ENCODE measurements around the gene LIM2.

DNA sequence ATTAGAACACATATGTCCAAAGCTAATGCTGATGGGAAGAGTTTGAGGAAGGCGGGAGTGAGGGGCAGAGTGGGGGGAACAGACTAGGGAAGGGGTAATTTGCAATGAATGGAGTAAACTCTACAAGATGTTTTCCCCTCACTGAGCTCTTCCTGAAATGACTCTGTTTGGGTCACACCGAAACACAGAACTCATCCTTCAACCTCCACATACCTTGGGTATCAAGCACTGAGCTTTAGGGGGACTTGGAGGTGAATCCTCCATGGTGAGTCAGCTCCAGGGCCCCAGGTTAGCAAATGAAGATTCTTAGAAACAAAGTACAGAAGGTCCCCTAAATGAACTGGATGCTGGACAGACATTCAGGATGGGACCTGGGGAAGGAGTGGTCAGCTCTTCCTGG, 30.9 kb upstream of the LIM2 start:
- TF ChIP-seq, protein P1, sequence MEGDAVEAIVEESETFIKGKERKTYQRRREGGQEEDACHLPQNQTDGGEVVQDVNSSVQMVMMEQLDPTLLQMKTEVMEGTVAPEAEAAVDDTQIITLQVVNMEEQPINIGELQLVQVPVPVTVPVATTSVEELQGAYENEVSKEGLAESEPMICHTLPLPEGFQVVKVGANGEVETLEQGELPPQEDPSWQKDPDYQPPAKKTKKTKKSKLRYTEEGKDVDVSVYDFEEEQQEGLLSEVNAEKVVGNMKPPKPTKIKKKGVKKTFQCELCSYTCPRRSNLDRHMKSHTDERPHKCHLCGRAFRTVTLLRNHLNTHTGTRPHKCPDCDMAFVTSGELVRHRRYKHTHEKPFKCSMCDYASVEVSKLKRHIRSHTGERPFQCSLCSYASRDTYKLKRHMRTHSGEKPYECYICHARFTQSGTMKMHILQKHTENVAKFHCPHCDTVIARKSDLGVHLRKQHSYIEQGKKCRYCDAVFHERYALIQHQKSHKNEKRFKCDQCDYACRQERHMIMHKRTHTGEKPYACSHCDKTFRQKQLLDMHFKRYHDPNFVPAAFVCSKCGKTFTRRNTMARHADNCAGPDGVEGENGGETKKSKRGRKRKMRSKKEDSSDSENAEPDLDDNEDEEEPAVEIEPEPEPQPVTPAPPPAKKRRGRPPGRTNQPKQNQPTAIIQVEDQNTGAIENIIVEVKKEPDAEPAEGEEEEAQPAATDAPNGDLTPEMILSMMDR (IDR thresholded peaks at IDR 0.05; ENCODE audit: low read length) = no peak
- no peak for TF ChIP-seq EZH2 (optimal IDR thresholded peaks at IDR 0.05; ENCODE audit: low read depth, low read length)

Measured in MM.1S (cell line).